Transverse colon (tissue), 4 donors: ENCODE results near the gene EPN2.
"Not testable (repeated sequence)": the region's sequence is repeated elsewhere in the genome, so short reads cannot be mapped to it uniquely, and the experiment has no call there.

Source experiments
- CTCF ChIP-seq, 5 experiments: fragments of 200-600 bp in 3 of 5; fragments of 450-650 bp in 2 of 5; sonication (generic) in 3 of 5; IDR thresholded peaks; 1 replicate in 2 of 5; 2 replicates in 3 of 5; pipeline ENCODE4 v1.5.1; 2016 to 2017; ENCODE audit warnings: antibody characterized with exemption in 5 of 5, inconsistent platforms in 3 of 5, mild to moderate bottlenecking in 2 of 5, moderate library complexity in 1 of 5
- EP300 ChIP-seq: sonication (generic); formaldehyde crosslinking; IDR thresholded peaks from one replicate; pipeline ENCODE4 v1.6.1; 2017; ENCODE audit warnings: antibody characterized with exemption, low read depth
- POLR2AphosphoS5 ChIP-seq, 3 donors: sonication (generic); formaldehyde crosslinking; IDR thresholded peaks; one replicate each; pipeline ENCODE4 v1.6.1; 2016; ENCODE audit warnings: antibody characterized with exemption in 3 of 3

GRCh38 chr17:19234676-19235075 is 2.5 kb upstream of the EPN2 start:
- TF ChIP-seq CTCF (IDR thresholded peaks at IDR 0.05); POLR2AphosphoS5 (IDR thresholded peaks at IDR 0.05); EP300: not testable (repeated sequence)
